Heart left ventricle (tissue), 13 donors: ENCODE data around the gene PCDHGC3.

Experiments
- POLR2A ChIP-seq, 2 donors: fragments of 450-650 bp; IDR thresholded peaks; one replicate each; pipeline ENCODE4 v1.6.1; 2017; ENCODE audit warnings: antibody characterized with exemption in 2 of 2, mild to moderate bottlenecking in 2 of 2, moderate library complexity in 2 of 2
- TF ChIP-seq, protein P1 (sequence below), 12 donors: fragments of 200-600 bp; sonication (generic) in 4 of 12; IDR thresholded peaks; one replicate each; pipeline versions ENCODE4 v1.5.0 to v1.8.0; 2018 to 2022; ENCODE audit warnings: antibody characterized with exemption in 12 of 12, mild to moderate bottlenecking in 5 of 12
- donor health status: ischemic (EF 13 %, LVEDD 7.1; RV severe dilation, severe dysfunction).
- donor health status: DM: no; HTN: yes; CAD: no.
- donor health status: DM: no; HTN: no; CAD: no.
- donor health status: ischemic (EF 25% LVEDD 6.9; RV normal size, moderate dysfunction).
- donor health status: ischemic (EF 25% LVEDD 5.7; RV mildly dilated, moderate dysfunction).
- donor health status: ischemic (EF 35%, LVEDD 5.7; RV mildly dilated, moderate dysfunction).
- donor health status: nonischemic (EF 11% LVEDD 7.7; RV severe dilation, severe dysfunction).
- donor health status: DM: yes; HTN: yes; CAD: no.
- donor health status: PGD.
- donor health status: ischemic (EF 29% LVEDD 5.4; RV normal size, mild dysfunction).
- donor health status: nonischemic (EF 23%, LVEDD 6.1; RV moderate dilation, normal function).

DNA sequence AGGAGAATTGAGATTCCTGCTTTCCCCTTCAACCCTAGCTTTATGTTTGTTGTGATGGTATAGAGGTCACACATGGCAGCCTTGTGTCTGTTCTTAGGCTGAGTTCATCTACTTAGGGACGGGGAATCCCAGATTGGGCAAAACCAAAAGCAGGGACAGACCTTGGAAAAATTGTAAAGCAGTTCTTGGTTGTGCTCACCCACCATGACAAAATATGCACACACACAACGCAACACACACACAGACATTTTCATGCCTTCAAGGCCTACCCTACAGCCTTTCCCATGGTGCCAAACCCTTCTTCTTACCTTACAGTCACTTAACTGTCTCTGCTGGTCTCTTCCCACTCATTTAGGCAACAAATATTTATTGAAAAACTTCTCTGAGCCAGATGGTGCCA lies 27.9 kb downstream of the PCDHGC3 start:
- TF ChIP-seq, protein P1, sequence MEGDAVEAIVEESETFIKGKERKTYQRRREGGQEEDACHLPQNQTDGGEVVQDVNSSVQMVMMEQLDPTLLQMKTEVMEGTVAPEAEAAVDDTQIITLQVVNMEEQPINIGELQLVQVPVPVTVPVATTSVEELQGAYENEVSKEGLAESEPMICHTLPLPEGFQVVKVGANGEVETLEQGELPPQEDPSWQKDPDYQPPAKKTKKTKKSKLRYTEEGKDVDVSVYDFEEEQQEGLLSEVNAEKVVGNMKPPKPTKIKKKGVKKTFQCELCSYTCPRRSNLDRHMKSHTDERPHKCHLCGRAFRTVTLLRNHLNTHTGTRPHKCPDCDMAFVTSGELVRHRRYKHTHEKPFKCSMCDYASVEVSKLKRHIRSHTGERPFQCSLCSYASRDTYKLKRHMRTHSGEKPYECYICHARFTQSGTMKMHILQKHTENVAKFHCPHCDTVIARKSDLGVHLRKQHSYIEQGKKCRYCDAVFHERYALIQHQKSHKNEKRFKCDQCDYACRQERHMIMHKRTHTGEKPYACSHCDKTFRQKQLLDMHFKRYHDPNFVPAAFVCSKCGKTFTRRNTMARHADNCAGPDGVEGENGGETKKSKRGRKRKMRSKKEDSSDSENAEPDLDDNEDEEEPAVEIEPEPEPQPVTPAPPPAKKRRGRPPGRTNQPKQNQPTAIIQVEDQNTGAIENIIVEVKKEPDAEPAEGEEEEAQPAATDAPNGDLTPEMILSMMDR (IDR thresholded peaks at IDR 0.05) = no peak
- TF ChIP-seq POLR2A (IDR thresholded peaks at IDR 0.05) = no peak
